Neural cell (in vitro differentiated cells): ENCODE results near the gene BIRC7. TPM values are rescaled to one million over a fixed set of nuclear protein-coding genes. Genes with fewer than 3 reads are reported as not detected.

Source experiments
- H2AFZ ChIP-seq: fragments of 200-600, 300-800 bp; sonication (generic), shearing (Covaris generic); 2 replicates; pipeline ENCODE4 v1.6.0; 2014; ENCODE audit warnings: low read depth, mild to moderate bottlenecking, antibody characterized with exemption, low read length, moderate library complexity
- H3F3A ChIP-seq: fragments of 200-600 bp; shearing (Covaris generic); 2 replicates; pipeline ENCODE4 v1.6.1; 2016; ENCODE audit warnings: mild to moderate bottlenecking, moderate library complexity, mixed read lengths, antibody characterized with exemption, low read length; ENCODE audit not compliant: insufficient read depth, poor library complexity, severe bottlenecking
- H3K27ac ChIP-seq: fragments of 200-600, 300-800 bp; sonication (generic), shearing (Covaris generic); 2 replicates; pipeline ENCODE4 v1.5.1; 2014; ENCODE audit warnings: mild to moderate bottlenecking, low read length, moderate library complexity
- H3K27me3 ChIP-seq: fragments of 300-800, 200-600 bp; sonication (generic), shearing (Covaris generic); 2 replicates; pipeline ENCODE4 v1.6.0; 2014; ENCODE audit warnings: mild to moderate bottlenecking, low read depth, low read length, moderate library complexity; ENCODE audit not compliant: insufficient read depth
- H3K36me3 ChIP-seq: fragments of 300-800, 200-600 bp; sonication (generic), shearing (Covaris generic); 2 replicates; pipeline ENCODE4 v1.5.1; 2014; ENCODE audit warnings: mild to moderate bottlenecking, antibody characterized with exemption, low read length, moderate library complexity; ENCODE audit not compliant: insufficient read depth
- H3K4me2 ChIP-seq: fragments of 300-800, 200-600 bp; sonication (generic), shearing (Covaris generic); 2 replicates; pipeline ENCODE4 v1.6.0; 2014; ENCODE audit warnings: mild to moderate bottlenecking, low read length
- H3K4me3 ChIP-seq: fragments of 300-800, 200-600 bp; sonication (generic), shearing (Covaris generic); 2 replicates; pipeline ENCODE4 v1.5.1; 2014; ENCODE audit warnings: mild to moderate bottlenecking, low read length, moderate library complexity
- H3K79me2 ChIP-seq: fragments of 200-600 bp; shearing (Covaris generic); replicated peaks from 2 replicates; pipeline ENCODE4 v1.6.0; 2014; ENCODE audit warnings: mild to moderate bottlenecking, low read length, moderate library complexity; ENCODE audit not compliant: insufficient read depth
- H3K9ac ChIP-seq: fragments of 300-800, 200-600 bp; sonication (generic), shearing (Covaris generic); 2 replicates; pipeline ENCODE4 v1.6.1; 2016; ENCODE audit warnings: mild to moderate bottlenecking, low read length, mixed read lengths
- H3K9me2 ChIP-seq: fragments of 200-600 bp; shearing (Covaris generic); 2 replicates; pipeline ENCODE4 v1.6.1; 2016; ENCODE audit warnings: mild to moderate bottlenecking, low read length, mixed read lengths; ENCODE audit not compliant: insufficient read depth
- H3K9me3 ChIP-seq: fragments of 200-600, 300-800 bp; sonication (generic), shearing (Covaris generic); 2 replicates; pipeline ENCODE4 v1.6.1; 2016; ENCODE audit warnings: mild to moderate bottlenecking, mixed run types, low read length, moderate library complexity, mixed read lengths
- H4K20me1 ChIP-seq: fragments of 200-600 bp; shearing (Covaris generic); 2 replicates; pipeline ENCODE4 v1.6.1; 2016; ENCODE audit warnings: mild to moderate bottlenecking, mixed run types; ENCODE audit not compliant: insufficient read depth
- CTCF ChIP-seq: fragments of 450-650 bp; IDR thresholded peaks from 2 replicates; pipeline ENCODE4 v1.5.1; 2014; ENCODE audit warnings: antibody characterized with exemption, mild to moderate bottlenecking, moderate library complexity; ENCODE audit not compliant: poor library complexity, severe bottlenecking
- EP300 ChIP-seq: fragments of 450-650 bp; conservative IDR thresholded peaks from 2 replicates; pipeline ENCODE4 v1.6.1; 2014; ENCODE audit warnings: antibody characterized with exemption, mild to moderate bottlenecking, moderate library complexity; ENCODE audit not compliant: poor library complexity, severe bottlenecking
- EZH2 ChIP-seq: fragments of 200-600, 300-800 bp; shearing (Covaris generic), sonication (generic); IDR thresholded peaks from 2 replicates; pipeline ENCODE4 v1.6.1; 2014; ENCODE audit warnings: antibody characterized with exemption, low read length, borderline replicate concordance, mild to moderate bottlenecking; ENCODE audit not compliant: insufficient read depth, poor library complexity, severe bottlenecking
- MXI1 ChIP-seq: fragments of 450-650 bp; conservative IDR thresholded peaks from 2 replicates; pipeline ENCODE4 v1.6.1; 2014; ENCODE audit warnings: antibody characterized with exemption, mild to moderate bottlenecking; ENCODE audit not compliant: poor library complexity, severe bottlenecking
- POLR2AphosphoS5 ChIP-seq: IDR thresholded peaks from 2 replicates; pipeline ENCODE4 v1.6.1; 2012
- RAD21 ChIP-seq: fragments of 450-650 bp; conservative IDR thresholded peaks from 2 replicates; pipeline ENCODE4 v1.6.1; 2014; ENCODE audit warnings: antibody characterized with exemption, mild to moderate bottlenecking, moderate library complexity
- SMC3 ChIP-seq: fragments of 450-650 bp; conservative IDR thresholded peaks from 2 replicates; pipeline ENCODE4 v1.6.1; 2014; ENCODE audit warnings: antibody characterized with exemption, mild to moderate bottlenecking, moderate library complexity; ENCODE audit not compliant: poor library complexity
- TAF1 ChIP-seq: IDR thresholded peaks from 2 replicates; pipeline ENCODE4 v1.6.1; 2012; ENCODE audit warnings: low read depth
- polyA plus RNA-seq: library from polyadenylated mRNA; depleted of rRNA; stranded (reverse); fragments of >200 nt; gene quantifications from 2 replicates; pipeline ENCODE4 v1.2.3, GENCODE V29; 2014
- TF ChIP-seq, protein P1 (sequence below): IDR thresholded peaks from 2 replicates; pipeline ENCODE4 v1.6.1; 2012; ENCODE audit warnings: borderline replicate concordance

BIRC7 gene
- polyA plus RNA-seq, 1 donor from 2014 or later = not detected

GRCh38 chr20:63267691-63268090 lies 32.0 kb downstream of the BIRC7 start:
- H3K27me3 ChIP-seq = no peaks in the 10 kb centered on the region
- no peaks in the 10 kb centered on the region for H3K36me3 ChIP-seq
- H3F3A ChIP-seq = no peaks in the 10 kb centered on the region
- no peak overlapping the region for H2AFZ ChIP-seq
- H3K9me2 ChIP-seq = no peaks in the 10 kb centered on the region
- H4K20me1 ChIP-seq = no peaks in the 10 kb centered on the region
- H3K4me3 ChIP-seq = no peak overlapping the region
- TF ChIP-seq CTCF (no peak), EP300 (no peak), POLR2AphosphoS5 (no peak), RAD21 (no peak), EZH2 (no peak), MXI1 (no peak), TAF1 (no peak), SMC3 (no peak)
- TF ChIP-seq, protein P1, sequence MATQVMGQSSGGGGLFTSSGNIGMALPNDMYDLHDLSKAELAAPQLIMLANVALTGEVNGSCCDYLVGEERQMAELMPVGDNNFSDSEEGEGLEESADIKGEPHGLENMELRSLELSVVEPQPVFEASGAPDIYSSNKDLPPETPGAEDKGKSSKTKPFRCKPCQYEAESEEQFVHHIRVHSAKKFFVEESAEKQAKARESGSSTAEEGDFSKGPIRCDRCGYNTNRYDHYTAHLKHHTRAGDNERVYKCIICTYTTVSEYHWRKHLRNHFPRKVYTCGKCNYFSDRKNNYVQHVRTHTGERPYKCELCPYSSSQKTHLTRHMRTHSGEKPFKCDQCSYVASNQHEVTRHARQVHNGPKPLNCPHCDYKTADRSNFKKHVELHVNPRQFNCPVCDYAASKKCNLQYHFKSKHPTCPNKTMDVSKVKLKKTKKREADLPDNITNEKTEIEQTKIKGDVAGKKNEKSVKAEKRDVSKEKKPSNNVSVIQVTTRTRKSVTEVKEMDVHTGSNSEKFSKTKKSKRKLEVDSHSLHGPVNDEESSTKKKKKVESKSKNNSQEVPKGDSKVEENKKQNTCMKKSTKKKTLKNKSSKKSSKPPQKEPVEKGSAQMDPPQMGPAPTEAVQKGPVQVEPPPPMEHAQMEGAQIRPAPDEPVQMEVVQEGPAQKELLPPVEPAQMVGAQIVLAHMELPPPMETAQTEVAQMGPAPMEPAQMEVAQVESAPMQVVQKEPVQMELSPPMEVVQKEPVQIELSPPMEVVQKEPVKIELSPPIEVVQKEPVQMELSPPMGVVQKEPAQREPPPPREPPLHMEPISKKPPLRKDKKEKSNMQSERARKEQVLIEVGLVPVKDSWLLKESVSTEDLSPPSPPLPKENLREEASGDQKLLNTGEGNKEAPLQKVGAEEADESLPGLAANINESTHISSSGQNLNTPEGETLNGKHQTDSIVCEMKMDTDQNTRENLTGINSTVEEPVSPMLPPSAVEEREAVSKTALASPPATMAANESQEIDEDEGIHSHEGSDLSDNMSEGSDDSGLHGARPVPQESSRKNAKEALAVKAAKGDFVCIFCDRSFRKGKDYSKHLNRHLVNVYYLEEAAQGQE = no peak
- no peak overlapping the region for H3K4me2 ChIP-seq
- no peak overlapping the region for H3K27ac ChIP-seq
- no peak overlapping the region for H3K9ac ChIP-seq
- peaks cover 7% of the 10 kb centered on the region for H3K79me2 ChIP-seq
- H3K9me3 ChIP-seq = no peaks in the 10 kb centered on the region

GRCh38 chr20:63268256-63268655 lies 32.6 kb downstream of the BIRC7 start:
- Histone ChIP-seq H3K27ac (no peak overlapping the region), H3K4me2 (no peak overlapping the region), H2AFZ (no peak overlapping the region), H3K9ac (no peak overlapping the region), H3K27me3 (no peaks in the 10 kb centered on the region), H3K9me3 (no peaks in the 10 kb centered on the region), H3K4me3 (no peak overlapping the region), H3K9me2 (no peaks in the 10 kb centered on the region), H3K79me2 (peaks cover 12% of the 10 kb centered on the region), H3F3A (no peaks in the 10 kb centered on the region), H3K36me3 (no peaks in the 10 kb centered on the region), H4K20me1 (no peaks in the 10 kb centered on the region)
- TF ChIP-seq EZH2 (no peak), RAD21 (no peak), TAF1 (no peak), POLR2AphosphoS5 (no peak), MXI1 (no peak), CTCF (no peak), EP300 (no peak), SMC3 (no peak)
- TF ChIP-seq, protein P1 = no peak
